A673 (cell line): ENCODE results near the gene CYTL1. TPM values are rescaled to one million over a fixed set of nuclear protein-coding genes. Genes with fewer than 3 reads are reported as not detected.

ENCODE experiments used
- BruUV-seq: library from RNA; stranded (reverse); fragments of 400-500 nt; replicated peaks from 2 replicates; lab custom pipeline; 2021; lab: Mats Ljungman, UMichigan
- CTCF ChIA-PET: fragments of 300-600 bp; sonication (Branson Sonifier 250); formaldehyde crosslinking; loops from one replicate; lab custom pipeline; 2022; ENCODE audit warnings: antibody characterized with exemption; lab: Charles Lee
- POLR2A ChIA-PET: fragments of 300-600 bp; sonication (Branson Sonifier 250); formaldehyde crosslinking; loops from one replicate; lab custom pipeline; 2022; ENCODE audit warnings: antibody characterized with exemption; ENCODE audit not compliant: low non-redundant PET; lab: Charles Lee
- DNase-seq: peaks from one replicate; pipeline ENCODE4 v3.0.0-alpha.2; 2015; ENCODE audit warnings: low spot score
- H3K27ac ChIP-seq: fragments of 200-600 bp; sonication (generic); 2 replicates; pipeline ENCODE4 v1.5.1; 2016; ENCODE audit warnings: mixed run types, low read depth, mild to moderate bottlenecking, mixed read lengths, antibody characterized with exemption, low read length; ENCODE audit not compliant: poor library complexity, severe bottlenecking
- H3K27me3 ChIP-seq: fragments of 200-600 bp; sonication (generic); replicated peaks from 2 replicates; pipeline ENCODE4 v1.6.1; 2017; ENCODE audit warnings: mixed run types, low read depth, mild to moderate bottlenecking, mixed read lengths, antibody characterized with exemption, low read length; ENCODE audit not compliant: insufficient read depth, poor library complexity
- H3K36me3 ChIP-seq: fragments of 200-600 bp; sonication (generic); 2 replicates; pipeline ENCODE4 v1.6.1; 2016; ENCODE audit warnings: mixed run types, mild to moderate bottlenecking, mixed read lengths, antibody characterized with exemption, low read length; ENCODE audit not compliant: insufficient read depth, poor library complexity, severe bottlenecking
- H3K4me1 ChIP-seq: fragments of 200-600 bp; sonication (generic); 2 replicates; pipeline ENCODE4 v1.6.1; 2017; ENCODE audit warnings: mixed run types, mild to moderate bottlenecking, mixed read lengths, antibody characterized with exemption, low read length; ENCODE audit not compliant: insufficient read depth, poor library complexity, severe bottlenecking
- H3K4me3 ChIP-seq: fragments of 200-600 bp; sonication (generic); 2 replicates; pipeline ENCODE4 v1.5.1; 2016; ENCODE audit warnings: low read depth, mixed run types, mild to moderate bottlenecking, mixed read lengths, low read length; ENCODE audit not compliant: poor library complexity, severe bottlenecking
- H3K9me3 ChIP-seq: fragments of 200-600 bp; sonication (generic); 2 replicates; pipeline ENCODE4 v1.6.1; 2016; ENCODE audit warnings: mixed run types, low read depth, mild to moderate bottlenecking, mixed read lengths, antibody characterized with exemption, low read length; ENCODE audit not compliant: poor library complexity, severe bottlenecking
- CTCF ChIP-seq: fragments of 300-800, 200-600 bp; sonication (generic); conservative IDR thresholded peaks from 2 replicates; pipeline ENCODE4 v1.5.1; 2017; ENCODE audit warnings: low read depth, mild to moderate bottlenecking, antibody characterized with exemption, low read length, moderate library complexity, mixed read lengths
- EZH2 ChIP-seq: fragments of 200-600 bp; sonication (generic); IDR thresholded peaks from 2 replicates; pipeline ENCODE4 v1.6.1; 2017; ENCODE audit warnings: borderline replicate concordance, low read depth, mild to moderate bottlenecking, mixed read lengths, antibody characterized with exemption, low read length; ENCODE audit not compliant: poor library complexity, severe bottlenecking
- intact Hi-C: fragments of 100-400 bp; cut with micrococcal nuclease; formaldehyde crosslinking; loops from one replicate; pipeline ENCODE4 v1.10.0; 2022; ENCODE audit not compliant: unreplicated experiment
- total RNA-seq: library from RNA; stranded (reverse); gene quantifications from 2 replicates; pipeline ENCODE4 v1.2.3, GENCODE V29; 2021

Gene CYTL1
- total RNA-seq, 1 experiment from 2014 or later, result 7.5 TPM

DNA sequence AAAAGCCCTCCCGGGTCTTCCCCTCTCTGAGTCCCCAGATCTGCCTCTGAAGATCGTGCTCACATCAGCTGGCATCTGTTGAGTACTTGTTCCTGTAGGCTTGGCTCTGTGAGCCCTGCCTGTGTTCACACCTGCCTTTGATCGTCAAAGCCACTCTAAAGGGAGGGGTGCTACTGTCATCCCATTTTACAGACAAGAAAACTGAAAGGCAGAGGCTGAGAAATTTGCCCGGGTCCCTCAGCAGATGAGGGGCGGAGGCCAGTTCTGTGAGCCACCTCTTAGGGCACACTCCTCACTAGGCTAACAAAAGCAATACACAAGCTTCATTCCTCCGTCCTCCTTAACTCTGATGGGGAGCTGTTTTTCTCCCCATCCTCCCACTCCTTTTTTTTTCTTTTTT, 655 bp downstream of the CYTL1 start:
- no peak for DNase-seq
- ChIA-PET POLR2A (no interaction called here), CTCF (no interaction called here)
- no peak for TF ChIP-seq CTCF
- no peak for TF ChIP-seq EZH2
- intact Hi-C loops, result no loop called here
- no peaks in the 10 kb centered on the region for H3K36me3 ChIP-seq
- BruUV-seq, result no TSS peak
- no peaks in the 10 kb centered on the region for H3K27me3 ChIP-seq
- peaks cover 15% of the 10 kb centered on the region for H3K4me1 ChIP-seq
- H3K4me3 ChIP-seq, result no peak overlapping the region
- H3K9me3 ChIP-seq, result no peaks in the 10 kb centered on the region
- no peak overlapping the region for H3K27ac ChIP-seq

DNA sequence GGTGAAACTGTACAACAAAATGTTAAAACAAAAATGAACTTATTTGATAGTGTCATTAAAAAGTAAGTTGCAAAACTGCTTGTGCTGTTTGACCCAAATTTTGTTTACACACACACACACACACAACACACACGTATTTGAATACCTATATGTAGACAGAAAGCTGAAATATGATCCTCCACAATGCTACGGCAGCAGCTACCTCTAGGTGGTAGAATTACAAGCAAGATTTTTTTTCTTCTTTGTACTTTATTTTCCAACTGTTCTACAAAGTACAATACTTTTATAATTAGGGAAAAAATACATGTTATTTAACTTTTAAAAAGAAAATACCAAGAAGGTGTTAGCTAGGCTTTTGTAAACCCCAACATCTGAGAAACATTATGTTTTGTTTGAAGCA, 1.2 kb downstream of the CYTL1 start:
- H3K4me3 ChIP-seq, result no peak overlapping the region
- intact Hi-C loops, result no loop called here
- no peaks in the 10 kb centered on the region for H3K36me3 ChIP-seq
- peaks cover 15% of the 10 kb centered on the region for H3K4me1 ChIP-seq
- peak; percentile 35 for TF ChIP-seq CTCF
- no peak for TF ChIP-seq EZH2
- no TSS peak for BruUV-seq
- ChIA-PET CTCF (no interaction called here), POLR2A (interaction anchor here (0.6 kb wide), 1 partner anchor 1902 kb away, joined by 3 read pairs; no protein-coding TSS in a partner anchor)
- no peaks in the 10 kb centered on the region for H3K27me3 ChIP-seq
- DNase-seq, result no peak
- H3K27ac ChIP-seq, result no peak overlapping the region
- no peaks in the 10 kb centered on the region for H3K9me3 ChIP-seq

DNA sequence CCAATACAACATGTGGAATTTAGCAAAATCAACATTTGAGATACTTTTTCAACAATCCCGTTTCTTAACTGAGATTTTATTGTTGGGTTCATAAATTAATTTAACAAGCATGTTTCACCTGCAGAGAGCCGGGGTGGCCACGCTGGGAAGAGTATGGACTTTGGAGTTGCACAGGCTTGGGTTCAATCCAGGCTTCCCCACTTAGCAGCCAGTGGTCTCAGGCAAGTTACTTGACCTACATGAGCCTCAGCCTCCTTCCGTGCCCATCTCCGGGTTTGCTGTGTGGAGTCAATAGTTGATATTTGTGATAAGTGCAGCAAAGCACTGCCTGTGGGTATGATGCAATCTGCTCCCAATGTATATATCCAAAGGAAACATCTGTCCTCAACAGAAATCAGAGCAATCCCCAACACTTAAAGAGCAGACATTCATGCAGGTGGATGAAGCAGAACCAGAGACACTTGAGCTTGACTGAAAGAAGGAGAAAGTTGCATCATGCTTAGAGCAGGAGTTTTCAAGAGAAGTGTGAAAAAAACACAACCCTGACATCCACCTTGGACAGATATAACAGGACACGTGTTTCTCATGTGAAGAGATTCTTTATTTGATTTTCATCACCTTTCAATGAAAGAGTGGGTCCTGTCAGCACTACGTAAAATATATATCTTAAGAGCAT, 5.1 kb downstream of the CYTL1 start:
- DNase-seq, result no peak
- Histone ChIP-seq H3K4me3 (no peak overlapping the region), H3K27ac (no peak overlapping the region), H3K4me1 (peaks cover 9% of the 10 kb centered on the region), H3K36me3 (no peaks in the 10 kb centered on the region), H3K9me3 (no peaks in the 10 kb centered on the region), H3K27me3 (no peaks in the 10 kb centered on the region)
- BruUV-seq, result no TSS peak
- intact Hi-C loops, result no loop called here
- TF ChIP-seq EZH2 (no peak), CTCF (no peak)
- POLR2A ChIA-PET, result no interaction called here
- CTCF ChIA-PET, result no interaction called here
